Measurements from ENCODE around the gene NR2F1-AS1. TPM values are rescaled to one million over a fixed set of nuclear protein-coding genes. Genes with fewer than 3 reads are reported as not detected.

NR2F1-AS1 gene
- total and polyA plus RNA-seq, 2 experiments from 2014 or later: 8.3 to 36.0 TPM

DNA sequence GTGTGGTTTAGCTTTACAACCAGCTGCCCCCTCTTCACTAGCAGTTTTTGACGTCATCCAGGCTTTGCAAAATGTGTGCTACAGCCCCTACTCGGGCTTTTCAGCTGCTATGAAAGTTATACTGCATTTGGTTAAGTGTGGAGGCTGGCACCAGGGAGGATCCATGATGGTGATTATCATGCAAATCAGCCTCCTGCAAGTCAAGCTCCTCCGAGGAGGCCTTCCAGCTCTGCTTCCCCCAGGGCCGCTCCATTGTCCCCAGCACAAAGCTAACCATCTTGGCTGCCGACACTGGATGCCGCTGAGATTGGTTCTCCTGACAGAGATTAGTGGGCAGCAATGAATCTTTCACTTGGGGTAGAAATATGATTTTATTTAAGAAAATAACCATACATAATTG is 159.6 kb downstream of the NR2F1-AS1 start:
- Histone ChIP-seq H3K36me3 (ENCODE audit: low read depth) (no peaks in the 10 kb centered on the region), H3K27me3 (replicated peaks; ENCODE audit: insufficient read depth) (no peaks in the 10 kb centered on the region), H2AFZ (no peak overlapping the region), H3K9me2 (ENCODE audit: insufficient read depth) (no peaks in the 10 kb centered on the region), H3K27ac (no peak overlapping the region), H3K4me3 (no peak overlapping the region), H3K4me1 (ENCODE audit: insufficient read depth) (no peaks in the 10 kb centered on the region), H3K9me3 (ENCODE audit: low read depth) (no peaks in the 10 kb centered on the region), H3F3A (ENCODE audit: insufficient read depth) (no peaks in the 10 kb centered on the region), H3K9ac (no peak overlapping the region), H3K79me2 (ENCODE audit: insufficient read depth) (no peaks in the 10 kb centered on the region), H3K4me2 (ENCODE audit: unreplicated experiment) (no peak overlapping the region), H4K20me1 (ENCODE audit: insufficient read depth) (no peaks in the 10 kb centered on the region)
- TF ChIP-seq EZH2phosphoT487 (IDR thresholded peaks at IDR 0.05; ENCODE audit: insufficient read depth, low read depth) (no peak), EZH2 (IDR thresholded peaks at IDR 0.05; ENCODE audit: insufficient read depth, poor library complexity, severe bottlenecking) (no peak)
- DNase-seq: no peak
- 87 to 90% methylated on average over 6 of the region's 6 CpGs for WGBS, 2 experiments (ENCODE audit: low coverage in 1 of 2, low lambda C conversion rate in 2 of 2, missing lambda C conversion rate in 2 of 2)
- in situ Hi-C loops (cut with MboI): no loop called here

DNA sequence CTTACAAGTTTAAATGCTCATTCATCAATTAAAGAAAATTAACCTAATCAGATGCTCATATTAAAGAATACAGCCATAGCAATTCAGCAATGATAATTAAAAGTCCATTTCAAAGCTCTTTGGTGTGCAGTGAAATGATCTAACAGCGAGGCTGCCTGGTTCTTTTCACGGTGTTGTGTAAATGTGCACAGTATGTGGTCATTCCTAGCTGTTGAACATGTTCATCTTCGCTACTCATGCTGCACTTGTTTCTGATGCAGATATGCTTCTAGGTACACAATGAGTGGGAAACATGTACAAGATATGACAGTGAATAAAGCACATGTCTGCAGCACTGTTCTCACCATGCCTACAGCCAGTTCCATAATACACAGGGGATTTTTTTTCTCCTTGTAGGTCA is 163.5 kb downstream of the NR2F1-AS1 start:
- no peaks in the 10 kb centered on the region for H3K4me1 ChIP-seq (ENCODE audit: insufficient read depth)
- H3K4me2 ChIP-seq (ENCODE audit: unreplicated experiment): no peak overlapping the region
- no peaks in the 10 kb centered on the region for H3F3A ChIP-seq (ENCODE audit: insufficient read depth)
- DNase-seq: no peak
- no peaks in the 10 kb centered on the region for H3K27me3 ChIP-seq (replicated peaks; ENCODE audit: insufficient read depth)
- 78 to 86% methylated on average over 3 of the region's 3 CpGs for WGBS, 2 experiments (ENCODE audit: low coverage in 1 of 2, low lambda C conversion rate in 2 of 2, missing lambda C conversion rate in 2 of 2)
- in situ Hi-C loops (cut with MboI): no loop called here
- no peaks in the 10 kb centered on the region for H3K36me3 ChIP-seq (ENCODE audit: low read depth)
- no peaks in the 10 kb centered on the region for H4K20me1 ChIP-seq (ENCODE audit: insufficient read depth)
- TF ChIP-seq EZH2phosphoT487 (IDR thresholded peaks at IDR 0.05; ENCODE audit: insufficient read depth, low read depth): no peak
- no peak overlapping the region for H3K27ac ChIP-seq
- H2AFZ ChIP-seq: no peak overlapping the region
- H3K9ac ChIP-seq: no peak overlapping the region
- no peak overlapping the region for H3K4me3 ChIP-seq
- no peaks in the 10 kb centered on the region for H3K79me2 ChIP-seq (ENCODE audit: insufficient read depth)
- H3K9me2 ChIP-seq (ENCODE audit: insufficient read depth): no peaks in the 10 kb centered on the region
- no peaks in the 10 kb centered on the region for H3K9me3 ChIP-seq (ENCODE audit: low read depth)

DNA sequence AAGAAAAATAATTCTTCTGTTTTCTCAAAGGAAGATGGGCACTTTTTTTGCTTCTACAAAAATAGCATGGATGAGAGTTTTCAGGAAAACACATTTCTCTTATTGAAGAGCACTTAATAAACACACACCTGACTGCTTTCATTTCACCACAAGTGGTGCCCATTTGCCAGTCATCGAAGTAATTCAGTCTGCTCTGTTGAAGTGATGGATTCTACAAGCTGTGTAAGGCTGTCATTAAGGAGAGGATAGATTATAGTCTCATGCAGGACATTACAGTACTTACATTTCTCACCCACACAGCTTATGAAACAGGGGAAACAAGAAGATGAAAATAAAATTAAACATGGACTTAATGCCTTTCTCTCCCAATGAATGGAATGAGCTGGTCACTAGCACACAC is 165.2 kb downstream of the NR2F1-AS1 start:
- H2AFZ ChIP-seq: no peak overlapping the region
- H3K27ac ChIP-seq: no peak overlapping the region
- H3K4me2 ChIP-seq (ENCODE audit: unreplicated experiment): no peak overlapping the region
- no peaks in the 10 kb centered on the region for H3K36me3 ChIP-seq (ENCODE audit: low read depth)
- H3K9ac ChIP-seq: no peak overlapping the region
- H4K20me1 ChIP-seq (ENCODE audit: insufficient read depth): no peaks in the 10 kb centered on the region
- H3K79me2 ChIP-seq (ENCODE audit: insufficient read depth): no peaks in the 10 kb centered on the region
- H3K4me1 ChIP-seq (ENCODE audit: insufficient read depth): no peaks in the 10 kb centered on the region
- H3F3A ChIP-seq (ENCODE audit: insufficient read depth): no peaks in the 10 kb centered on the region
- H3K9me2 ChIP-seq (ENCODE audit: insufficient read depth): no peaks in the 10 kb centered on the region
- H3K9me3 ChIP-seq (ENCODE audit: low read depth): no peaks in the 10 kb centered on the region
- TF ChIP-seq EZH2phosphoT487 (IDR thresholded peaks at IDR 0.05; ENCODE audit: insufficient read depth, low read depth) (no peak), EZH2 (IDR thresholded peaks at IDR 0.05; ENCODE audit: insufficient read depth, poor library complexity, severe bottlenecking) (no peak)
- no peaks in the 10 kb centered on the region for H3K27me3 ChIP-seq (replicated peaks; ENCODE audit: insufficient read depth)
- 85 to 87% methylated on average over 1 of the region's 1 CpG for WGBS, 2 experiments (ENCODE audit: low coverage in 1 of 2, low lambda C conversion rate in 2 of 2, missing lambda C conversion rate in 2 of 2)
- DNase-seq: no peak
- in situ Hi-C loops (cut with MboI): no loop called here
- H3K4me3 ChIP-seq: no peak overlapping the region

DNA sequence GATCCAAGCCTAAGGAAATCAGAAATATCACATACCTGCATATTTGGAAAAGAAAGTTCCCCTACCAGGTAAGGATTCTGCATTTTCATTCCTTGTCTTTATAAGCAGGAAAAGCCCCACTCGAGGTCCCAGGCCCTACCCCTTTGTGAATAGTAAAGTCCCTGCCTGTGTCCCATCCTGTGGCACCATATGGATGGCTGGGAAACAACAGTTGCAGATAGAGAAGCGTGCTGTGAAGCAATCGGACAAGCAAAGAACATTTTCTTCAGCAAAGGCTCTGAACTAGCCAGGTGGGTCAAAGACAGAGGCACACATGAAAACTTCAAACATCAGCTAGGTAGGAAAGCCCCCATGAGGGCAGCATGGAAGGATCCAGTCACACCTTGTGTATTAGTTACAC is 169.3 kb downstream of the NR2F1-AS1 start:
- 71 to 80% methylated on average over 3 of the region's 3 CpGs for WGBS, 2 experiments (ENCODE audit: low coverage in 1 of 2, low lambda C conversion rate in 2 of 2, missing lambda C conversion rate in 2 of 2)
- in situ Hi-C loops (cut with MboI): no loop called here

DNA sequence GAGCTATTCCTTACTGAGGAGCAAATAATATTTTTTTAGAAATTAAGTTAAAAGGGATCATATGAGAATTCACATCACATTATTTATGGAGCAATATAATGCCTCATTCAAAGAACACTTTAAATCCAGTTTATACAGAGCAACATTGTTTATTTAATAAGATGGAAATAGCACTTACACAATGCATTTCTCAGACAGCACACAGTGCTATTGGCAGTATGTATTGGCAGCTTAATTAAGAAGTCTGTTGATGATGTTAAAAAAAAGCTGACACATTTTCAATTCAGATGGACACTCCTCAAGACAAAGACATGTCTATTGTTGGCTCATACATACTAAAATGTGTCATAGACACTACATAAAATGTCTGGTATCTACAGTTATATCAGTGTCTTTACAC is 171.3 kb downstream of the NR2F1-AS1 start:
- Histone ChIP-seq H3K4me2 (ENCODE audit: unreplicated experiment) (no peak overlapping the region), H3K27me3 (replicated peaks; ENCODE audit: insufficient read depth) (no peaks in the 10 kb centered on the region), H3K4me1 (ENCODE audit: insufficient read depth) (no peaks in the 10 kb centered on the region), H3F3A (ENCODE audit: insufficient read depth) (no peaks in the 10 kb centered on the region), H3K9me3 (ENCODE audit: low read depth) (no peaks in the 10 kb centered on the region), H3K79me2 (ENCODE audit: insufficient read depth) (no peaks in the 10 kb centered on the region), H3K36me3 (ENCODE audit: low read depth) (no peaks in the 10 kb centered on the region), H3K27ac (no peak overlapping the region), H3K4me3 (no peak overlapping the region), H2AFZ (no peak overlapping the region), H3K9ac (no peak overlapping the region), H3K9me2 (ENCODE audit: insufficient read depth) (no peaks in the 10 kb centered on the region), H4K20me1 (ENCODE audit: insufficient read depth) (no peaks in the 10 kb centered on the region)
- in situ Hi-C loops (cut with MboI): no loop called here
- DNase-seq: no peak
- TF ChIP-seq EZH2 (IDR thresholded peaks at IDR 0.05; ENCODE audit: insufficient read depth, poor library complexity, severe bottlenecking) (no peak), EZH2phosphoT487 (IDR thresholded peaks at IDR 0.05; ENCODE audit: insufficient read depth, low read depth) (no peak)

More for the DNA sequence above, 169.3 kb downstream of the NR2F1-AS1 start:
- TF ChIP-seq EZH2phosphoT487 (IDR thresholded peaks at IDR 0.05; ENCODE audit: insufficient read depth, low read depth) (no peak), EZH2 (IDR thresholded peaks at IDR 0.05; ENCODE audit: insufficient read depth, poor library complexity, severe bottlenecking) (no peak)
- Histone ChIP-seq H3K36me3 (ENCODE audit: low read depth) (no peaks in the 10 kb centered on the region), H3K9me3 (ENCODE audit: low read depth) (no peaks in the 10 kb centered on the region), H3K79me2 (ENCODE audit: insufficient read depth) (no peaks in the 10 kb centered on the region), H3K9me2 (ENCODE audit: insufficient read depth) (no peaks in the 10 kb centered on the region), H3K4me2 (ENCODE audit: unreplicated experiment) (no peak overlapping the region), H3F3A (ENCODE audit: insufficient read depth) (no peaks in the 10 kb centered on the region), H3K27me3 (replicated peaks; ENCODE audit: insufficient read depth) (no peaks in the 10 kb centered on the region), H3K4me3 (no peak overlapping the region), H3K4me1 (ENCODE audit: insufficient read depth) (no peaks in the 10 kb centered on the region), H3K27ac (no peak overlapping the region), H4K20me1 (ENCODE audit: insufficient read depth) (no peaks in the 10 kb centered on the region), H3K9ac (no peak overlapping the region), H2AFZ (no peak overlapping the region)
- DNase-seq: no peak
